ENCODE data around the gene ASTL. TPM values are rescaled to one million over a fixed set of nuclear protein-coding genes. Genes with fewer than 3 reads are reported as not detected.

Gene ASTL
- total RNA-seq, result under 1 TPM; 0.57 to 0.62 TPM
- polyA plus RNA-seq, result not detected
- long read RNA-seq, donor 1, result 0 reads
- long read RNA-seq, donor 2, result 0 reads

DNA sequence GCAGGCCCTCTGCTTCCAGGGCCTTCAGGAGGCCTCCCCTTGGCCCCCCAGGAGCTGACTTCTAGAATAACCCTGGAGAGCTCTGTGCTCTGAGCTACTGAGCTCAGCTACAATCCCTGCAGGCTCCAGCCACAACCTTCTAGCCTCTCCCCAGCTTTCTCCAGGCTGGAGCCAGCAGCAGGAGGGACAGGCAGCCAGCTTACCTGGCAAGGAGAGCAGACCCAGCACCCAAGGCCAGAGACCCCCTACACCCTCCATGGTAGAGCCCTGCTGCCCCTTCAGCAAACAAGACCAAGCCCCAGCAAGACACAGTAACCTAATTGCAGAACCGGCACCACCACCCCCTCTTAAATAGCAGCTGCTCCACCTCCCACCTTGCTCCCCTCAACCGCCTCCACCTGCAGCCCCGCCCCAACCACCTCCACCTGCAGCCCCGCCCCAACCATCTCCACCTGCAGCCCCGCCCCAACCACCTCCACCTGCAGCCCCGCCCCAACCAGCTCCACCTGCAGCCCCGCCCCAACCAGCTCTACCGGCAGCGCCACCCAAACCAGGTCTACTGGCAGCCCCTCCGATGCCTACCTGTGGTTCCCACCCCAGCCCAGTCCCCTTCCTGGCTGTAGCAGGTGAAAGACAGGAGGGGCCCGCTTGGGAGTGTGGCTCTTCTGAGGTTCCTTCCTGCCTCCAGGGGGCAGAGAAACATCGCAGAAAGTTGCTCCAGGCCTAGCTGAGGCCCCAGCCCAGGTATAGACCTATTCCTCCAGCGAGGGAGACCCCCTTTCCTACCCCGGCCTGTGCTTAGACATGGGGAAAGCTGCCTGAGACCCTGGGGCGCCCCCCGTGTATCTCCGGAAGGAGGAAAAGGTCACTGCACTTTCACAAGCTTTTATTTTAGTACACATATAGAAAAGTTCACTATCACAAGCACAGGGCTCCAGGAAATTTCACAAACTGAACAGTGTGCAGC lies at the start of gene ASTL:
TSS of gene ASTL (minus strand) at position 324 of the 967 bp plus-strand sequence. CDS start at position 258, 66 bp downstream.
- no peak within 1 kb of the TSS for H3K27ac ChIP-seq (ENCODE audit: low read depth in 1 of 2, low read length in 2 of 2)
- intact Hi-C loops (cut with DNase I), result loop anchor here (2.0 to 10.0 kb wide), 3 partner anchors 34 to 366 kb away; partner anchors contain the start of gene NEURL3 (in 1 of the 2)
- H3K4me1 ChIP-seq (ENCODE audit: control insufficient read depth in 1 of 2, insufficient read depth in 2 of 2, low read length in 2 of 2), result no peaks in the 10 kb centered on the region
- no peaks in the 10 kb centered on the region for H3K27me3 ChIP-seq (ENCODE audit: control insufficient read depth in 1 of 2, insufficient read depth in 2 of 2, low read length in 1 of 2)
- ATAC-seq (ENCODE audit: low FRiP score) (no peak), DNase-seq (peak in 1 of 2 donors; percentile 52)
- no peaks in the 10 kb centered on the region for H3K36me3 ChIP-seq (ENCODE audit: control insufficient read depth in 1 of 2, insufficient read depth in 2 of 2, low read length in 1 of 2)
- whole genome bisulfite sequencing, 2 donors, result 25 to 32% methylated on average over 15 to 17 of the region's 17 CpGs
- no peaks in the 10 kb centered on the region for H3K9me3 ChIP-seq (ENCODE audit: control insufficient read depth, low read length)
- H3K4me3 ChIP-seq (ENCODE audit: low read length in 2 of 2), result no peak within 1 kb of the TSS

DNA sequence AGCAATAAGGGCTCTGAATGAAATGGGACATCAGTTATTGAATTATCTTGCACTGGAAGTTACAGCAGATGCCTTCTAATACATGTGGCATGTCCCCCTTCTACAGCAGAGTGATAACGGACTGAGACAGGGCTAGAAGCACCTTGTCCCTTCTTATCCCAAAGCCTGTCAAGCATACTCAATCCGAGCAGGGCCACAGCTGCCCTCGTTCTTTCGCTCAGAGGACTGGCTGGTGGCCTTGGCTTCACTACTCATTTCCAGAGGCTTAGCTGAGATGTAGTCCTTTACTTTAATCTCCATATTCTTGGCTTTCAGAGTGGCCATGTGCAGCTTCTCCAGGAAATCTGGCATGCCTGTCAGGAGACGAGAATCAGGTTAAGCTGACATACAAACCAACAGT lies 48.3 kb upstream of the ASTL start:
- intact Hi-C loops (cut with DNase I), result no loop called here
- Histone ChIP-seq H3K9me3 (ENCODE audit: control insufficient read depth, low read length) (no peaks in the 10 kb centered on the region), H3K36me3 (ENCODE audit: control insufficient read depth in 1 of 2, insufficient read depth in 2 of 2, low read length in 1 of 2) (peaks cover 5 to 6% of the 10 kb centered on the region in 2 donors), H3K27me3 (ENCODE audit: control insufficient read depth in 1 of 2, insufficient read depth in 2 of 2, low read length in 1 of 2) (no peaks in the 10 kb centered on the region), H3K27ac (ENCODE audit: low read depth in 1 of 2, low read length in 2 of 2) (no peak overlapping the region), H3K4me1 (ENCODE audit: control insufficient read depth in 1 of 2, insufficient read depth in 2 of 2, low read length in 2 of 2) (no peaks in the 10 kb centered on the region), H3K4me3 (ENCODE audit: low read length in 2 of 2) (no peak overlapping the region)
- DNase-seq (no peak), ATAC-seq (ENCODE audit: low FRiP score) (no peak)
- WGBS, 2 donors, result 85 to 87% methylated on average over 5 of the region's 5 CpGs

DNA sequence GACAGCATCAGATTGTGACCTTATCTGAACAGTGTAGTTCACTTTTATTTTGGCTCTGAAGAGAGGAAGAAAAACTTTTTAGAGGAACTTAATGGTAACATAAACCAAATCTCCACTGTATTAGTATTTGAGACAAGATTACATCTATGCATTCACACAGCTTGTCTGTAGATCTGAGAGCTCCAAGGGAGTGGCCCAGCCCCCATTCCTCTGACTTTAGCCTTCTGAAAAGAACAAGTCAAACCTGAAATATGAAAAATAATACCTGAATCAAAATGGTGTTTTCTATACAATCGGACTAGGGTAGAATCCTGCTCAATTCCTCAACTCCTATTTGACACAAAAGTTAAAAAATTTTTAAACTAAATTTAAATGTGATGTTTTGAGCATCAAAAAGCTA lies 47.2 kb upstream of the ASTL start:
- intact Hi-C loops (cut with DNase I), result no loop called here
- H3K27ac ChIP-seq (ENCODE audit: low read depth in 1 of 2, low read length in 2 of 2), result no peak overlapping the region
- H3K9me3 ChIP-seq (ENCODE audit: control insufficient read depth, low read length), result no peaks in the 10 kb centered on the region
- H3K4me3 ChIP-seq (ENCODE audit: low read length in 2 of 2), result no peak overlapping the region
- 91 to 93% methylated on average over 1 of the region's 1 CpG for WGBS, 2 donors
- H3K36me3 ChIP-seq (ENCODE audit: control insufficient read depth in 1 of 2, insufficient read depth in 2 of 2, low read length in 1 of 2), result peaks cover 5 to 6% of the 10 kb centered on the region in 2 donors
- no peaks in the 10 kb centered on the region for H3K4me1 ChIP-seq (ENCODE audit: control insufficient read depth in 1 of 2, insufficient read depth in 2 of 2, low read length in 2 of 2)
- H3K27me3 ChIP-seq (ENCODE audit: control insufficient read depth in 1 of 2, insufficient read depth in 2 of 2, low read length in 1 of 2), result no peaks in the 10 kb centered on the region
- DNase-seq, result no peak
- ATAC-seq (ENCODE audit: low FRiP score), result no peak

DNA sequence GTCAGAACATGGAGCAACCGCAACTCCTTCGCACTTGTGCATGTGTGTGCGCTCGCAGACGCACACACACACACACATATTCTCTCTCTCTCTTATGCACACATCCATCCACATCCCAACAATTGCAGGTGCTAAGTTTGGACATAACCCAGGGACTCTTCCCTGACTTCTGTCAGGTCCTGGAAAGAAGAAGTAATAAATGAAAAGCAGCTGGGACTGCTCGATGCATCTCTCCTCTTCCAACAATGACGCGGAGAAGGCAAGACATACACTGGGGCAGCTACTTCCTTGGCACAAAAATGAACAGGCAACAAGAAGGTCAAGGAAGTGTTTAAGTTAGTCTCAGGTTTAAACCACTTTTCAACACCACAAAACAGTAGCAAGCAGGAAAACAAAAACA lies 46.7 kb upstream of the ASTL start:
- Histone ChIP-seq H3K4me3 (ENCODE audit: low read length in 2 of 2) (no peak overlapping the region), H3K27me3 (ENCODE audit: control insufficient read depth in 1 of 2, insufficient read depth in 2 of 2, low read length in 1 of 2) (no peaks in the 10 kb centered on the region), H3K4me1 (ENCODE audit: control insufficient read depth in 1 of 2, insufficient read depth in 2 of 2, low read length in 2 of 2) (no peaks in the 10 kb centered on the region), H3K9me3 (ENCODE audit: control insufficient read depth, low read length) (no peaks in the 10 kb centered on the region), H3K36me3 (ENCODE audit: control insufficient read depth in 1 of 2, insufficient read depth in 2 of 2, low read length in 1 of 2) (peaks cover 5 to 6% of the 10 kb centered on the region in 2 donors), H3K27ac (ENCODE audit: low read depth in 1 of 2, low read length in 2 of 2) (no peak overlapping the region)
- DNase-seq (no peak), ATAC-seq (ENCODE audit: low FRiP score) (no peak)
- 87 to 91% methylated on average over 8 of the region's 8 CpGs for whole genome bisulfite sequencing, 2 donors
- intact Hi-C loops (cut with DNase I), result no loop called here

DNA sequence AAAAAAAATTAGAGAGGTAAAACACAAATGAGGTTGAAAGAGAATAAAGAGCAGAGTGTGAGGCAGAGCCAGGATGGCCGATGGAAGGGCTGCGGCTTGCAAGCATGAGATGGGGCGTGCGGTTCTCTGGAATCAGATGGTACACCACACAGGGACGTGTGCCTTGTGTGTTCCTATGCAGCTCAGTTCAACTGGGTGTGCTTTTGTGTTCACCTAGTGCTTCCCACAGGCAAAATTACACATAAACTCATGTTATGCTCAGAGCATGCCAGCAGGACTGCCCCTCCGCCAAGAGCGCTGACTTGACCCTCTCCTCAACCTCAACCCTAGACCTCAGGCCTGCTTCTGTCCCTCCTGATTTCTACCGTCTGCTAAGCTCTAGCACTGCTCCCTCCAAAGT lies 45.9 kb upstream of the ASTL start:
- Histone ChIP-seq H3K27me3 (ENCODE audit: control insufficient read depth in 1 of 2, insufficient read depth in 2 of 2, low read length in 1 of 2) (no peaks in the 10 kb centered on the region), H3K36me3 (ENCODE audit: control insufficient read depth in 1 of 2, insufficient read depth in 2 of 2, low read length in 1 of 2) (peaks cover 5 to 6% of the 10 kb centered on the region in 2 donors), H3K27ac (ENCODE audit: low read depth in 1 of 2, low read length in 2 of 2) (no peak overlapping the region), H3K4me1 (ENCODE audit: control insufficient read depth in 1 of 2, insufficient read depth in 2 of 2, low read length in 2 of 2) (no peaks in the 10 kb centered on the region), H3K9me3 (ENCODE audit: control insufficient read depth, low read length) (no peaks in the 10 kb centered on the region), H3K4me3 (ENCODE audit: low read length in 2 of 2) (no peak overlapping the region)
- intact Hi-C loops (cut with DNase I), result no loop called here
- DNase-seq (no peak), ATAC-seq (ENCODE audit: low FRiP score) (no peak)
- 89 to 91% methylated on average over 8 of the region's 8 CpGs for WGBS, 2 donors

DNA sequence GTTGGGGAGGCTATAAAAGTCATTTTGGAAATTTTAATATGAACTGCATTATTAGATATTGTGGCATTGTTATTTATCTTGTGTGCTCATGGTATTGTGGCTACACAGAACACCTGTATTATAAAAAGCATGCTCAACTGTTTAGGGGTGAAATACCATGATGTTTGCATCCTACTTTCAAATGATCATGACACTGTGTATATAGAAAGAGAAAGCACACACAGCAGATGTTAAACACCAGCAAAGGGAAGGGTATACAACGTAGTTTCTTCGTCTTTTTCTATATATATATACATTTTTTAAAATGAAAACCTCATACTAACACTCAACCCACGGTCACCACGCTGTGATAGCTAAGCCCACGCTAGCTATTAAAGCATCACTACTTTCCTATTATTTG lies 43.2 kb upstream of the ASTL start:
- peaks cover 1 to 2% of the 10 kb centered on the region in 2 donors for H3K36me3 ChIP-seq (ENCODE audit: control insufficient read depth in 1 of 2, insufficient read depth in 2 of 2, low read length in 1 of 2)
- H3K27me3 ChIP-seq (ENCODE audit: control insufficient read depth in 1 of 2, insufficient read depth in 2 of 2, low read length in 1 of 2), result no peaks in the 10 kb centered on the region
- no peaks in the 10 kb centered on the region for H3K9me3 ChIP-seq (ENCODE audit: control insufficient read depth, low read length)
- ATAC-seq (ENCODE audit: low FRiP score) (no peak), DNase-seq (no peak)
- 68 to 73% methylated on average over 5 of the region's 5 CpGs for WGBS, 2 donors
- H3K4me1 ChIP-seq (ENCODE audit: control insufficient read depth in 1 of 2, insufficient read depth in 2 of 2, low read length in 2 of 2), result no peaks in the 10 kb centered on the region
- intact Hi-C loops (cut with DNase I), result no loop called here
- no peak overlapping the region for H3K27ac ChIP-seq (ENCODE audit: low read depth in 1 of 2, low read length in 2 of 2)
- H3K4me3 ChIP-seq (ENCODE audit: low read length in 2 of 2), result no peak overlapping the region

DNA sequence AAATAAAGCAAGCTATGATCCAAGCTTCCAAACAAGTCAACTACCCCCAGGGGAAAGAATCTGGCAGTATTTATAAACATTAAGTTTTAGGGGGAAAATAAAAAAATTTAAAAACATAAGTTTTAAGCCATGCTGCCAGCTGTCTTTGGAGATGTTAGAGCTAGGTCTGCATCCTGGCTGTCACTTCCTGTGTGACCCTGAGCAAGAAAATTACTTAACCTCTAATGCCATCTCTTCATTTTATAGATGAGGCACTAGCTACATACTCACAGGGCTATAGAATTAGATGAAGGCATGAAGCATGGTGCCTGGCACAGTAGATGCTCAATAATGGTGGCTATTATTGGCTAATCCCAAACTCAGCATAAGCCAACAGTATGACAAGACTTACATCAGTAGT lies 42.2 kb upstream of the ASTL start:
- no peak overlapping the region for H3K27ac ChIP-seq (ENCODE audit: low read depth in 1 of 2, low read length in 2 of 2)
- H3K27me3 ChIP-seq (ENCODE audit: control insufficient read depth in 1 of 2, insufficient read depth in 2 of 2, low read length in 1 of 2), result no peaks in the 10 kb centered on the region
- DNase-seq (no peak), ATAC-seq (ENCODE audit: low FRiP score) (no peak)
- H3K9me3 ChIP-seq (ENCODE audit: control insufficient read depth, low read length), result no peaks in the 10 kb centered on the region
- no peaks in the 10 kb centered on the region for H3K36me3 ChIP-seq (ENCODE audit: control insufficient read depth in 1 of 2, insufficient read depth in 2 of 2, low read length in 1 of 2)
- H3K4me1 ChIP-seq (ENCODE audit: control insufficient read depth in 1 of 2, insufficient read depth in 2 of 2, low read length in 2 of 2), result no peaks in the 10 kb centered on the region
- intact Hi-C loops (cut with DNase I), result no loop called here
- H3K4me3 ChIP-seq (ENCODE audit: low read length in 2 of 2), result no peak overlapping the region

DNA sequence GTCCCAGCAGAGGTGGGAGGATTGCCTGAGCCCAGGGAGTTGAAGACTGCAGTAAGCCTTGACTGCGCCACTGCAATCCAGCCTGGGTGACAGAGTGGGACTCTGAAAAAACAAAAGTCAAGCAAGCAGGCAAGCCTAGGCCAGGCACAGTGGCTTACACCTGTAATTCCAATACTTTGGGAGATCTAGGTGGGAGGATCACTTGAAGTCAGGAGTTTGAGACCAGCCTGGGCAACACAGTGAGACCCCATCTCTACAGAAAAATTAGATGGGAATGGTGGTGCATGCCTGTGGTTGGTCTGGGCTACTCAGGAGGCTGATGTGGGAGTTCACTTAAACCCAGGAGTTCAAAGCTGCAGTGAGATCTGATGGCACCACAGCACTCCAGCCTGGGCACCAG lies 41.7 kb upstream of the ASTL start:
- DNase-seq (no peak), ATAC-seq (ENCODE audit: low FRiP score) (no peak)
- intact Hi-C loops (cut with DNase I), result no loop called here
- H3K27me3 ChIP-seq (ENCODE audit: control insufficient read depth in 1 of 2, insufficient read depth in 2 of 2, low read length in 1 of 2), result no peaks in the 10 kb centered on the region
- no peak overlapping the region for H3K4me3 ChIP-seq (ENCODE audit: low read length in 2 of 2)
- H3K36me3 ChIP-seq (ENCODE audit: control insufficient read depth in 1 of 2, insufficient read depth in 2 of 2, low read length in 1 of 2), result no peaks in the 10 kb centered on the region
- no peaks in the 10 kb centered on the region for H3K9me3 ChIP-seq (ENCODE audit: control insufficient read depth, low read length)
- 97 to 100% methylated on average over 1 of the region's 1 CpG for WGBS, 2 donors
- H3K27ac ChIP-seq (ENCODE audit: low read depth in 1 of 2, low read length in 2 of 2), result no peak overlapping the region
- no peaks in the 10 kb centered on the region for H3K4me1 ChIP-seq (ENCODE audit: control insufficient read depth in 1 of 2, insufficient read depth in 2 of 2, low read length in 2 of 2)

DNA sequence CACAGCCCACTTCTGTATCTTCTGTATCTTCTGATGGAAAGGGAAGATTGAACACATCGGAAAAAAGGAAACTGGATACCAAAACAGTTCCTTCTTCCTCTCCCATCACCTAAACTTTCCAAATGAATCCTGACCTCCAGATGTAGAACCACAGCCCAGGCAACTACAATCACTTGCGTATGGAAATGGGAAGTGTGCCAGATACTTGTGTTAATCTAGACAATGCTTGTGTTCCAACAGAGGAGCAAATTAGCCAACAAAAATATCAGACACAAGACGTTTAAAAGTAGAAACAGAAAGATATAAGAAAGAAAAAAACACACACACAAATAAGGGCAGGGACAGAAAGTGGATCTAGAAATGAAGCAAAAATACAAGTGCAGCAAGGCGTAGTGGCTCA lies 38.4 kb upstream of the ASTL start:
- Histone ChIP-seq H3K27ac (ENCODE audit: low read depth in 1 of 2, low read length in 2 of 2) (no peak overlapping the region), H3K9me3 (ENCODE audit: control insufficient read depth, low read length) (no peaks in the 10 kb centered on the region), H3K4me3 (ENCODE audit: low read length in 2 of 2) (no peak overlapping the region), H3K27me3 (ENCODE audit: control insufficient read depth in 1 of 2, insufficient read depth in 2 of 2, low read length in 1 of 2) (no peaks in the 10 kb centered on the region), H3K4me1 (ENCODE audit: control insufficient read depth in 1 of 2, insufficient read depth in 2 of 2, low read length in 2 of 2) (no peaks in the 10 kb centered on the region), H3K36me3 (ENCODE audit: control insufficient read depth in 1 of 2, insufficient read depth in 2 of 2, low read length in 1 of 2) (no peaks in the 10 kb centered on the region)
- intact Hi-C loops (cut with DNase I), result loop anchor here in 1 of 2 donors (10.0 kb wide), 2 partner anchors 112 to 152 kb away; no protein-coding TSS in a partner anchor
- no peak for DNase-seq
- no peak for ATAC-seq (ENCODE audit: low FRiP score)
- 47 to 53% methylated on average over 4 of the region's 4 CpGs for WGBS, 2 donors

Measured in aorta (tissue), 5 donors.